HepG2 (cell line): Measurements from ENCODE around the gene GRAMD2A. TPM values are rescaled to one million over a fixed set of nuclear protein-coding genes. Genes with fewer than 3 reads are reported as not detected.

Experiments used
- ATAC-seq: fragments of 200-7000 bp; cut with Tn5 transposase; 3 replicates; pipeline ENCODE4 v1.9.1; 2020; ENCODE audit warnings: mild to moderate bottlenecking, moderate library complexity
- BruUV-seq: library from RNA; stranded (reverse); fragments of 400-500 nt; replicated peaks from 2 replicates; lab custom pipeline; 2021; lab: Mats Ljungman, UMichigan
- CTCF ChIA-PET: fragments of 300-600 bp; formaldehyde crosslinking; extraction: SDS; loops from one replicate; lab custom pipeline; 2021; ENCODE audit warnings: low total read pairs, inconsistent platforms, low intra/inter-chr PET ratio; lab: Yijun Ruan, JAX
- POLR2A ChIA-PET: fragments of 350-600 bp; sonication (Branson Sonifier 250); formaldehyde crosslinking; loops from one replicate; lab custom pipeline; 2020; ENCODE audit warnings: antibody characterized with exemption, inconsistent platforms; lab: Yijun Ruan, JAX
- DNase-seq: peaks from one replicate; pipeline ENCODE4 v3.0.0-alpha.2; 2015; ENCODE audit warnings: low spot score
- FAIRE-seq: peaks from 3 replicates; lab custom pipeline; 2011; peaks lifted over from hg19 to GRCh38; lab: Jason Lieb, UNC
- H2AFZ ChIP-seq: one replicate; pipeline ENCODE4 v1.6.1; 2011; ENCODE audit warnings: low read length, inconsistent platforms
- H3K27ac ChIP-seq: fragments of 300-600 bp; 3 replicates; pipeline ENCODE4 v1.8.0; 2011; ENCODE audit warnings: mixed run types, mild to moderate bottlenecking, mixed read lengths, low read length, inconsistent platforms; ENCODE audit not compliant: insufficient read depth; ENCODE audit errors: extremely low read length
- H3K27me3 ChIP-seq, 2 experiments: fragments of 200-600 bp in 1 of 2; 2 replicates in 1 of 2; 3 replicates in 1 of 2; pipeline versions ENCODE4 v1.6.0 to v1.8.0; 2011; ENCODE audit warnings: low read length in 2 of 2, mild to moderate bottlenecking in 2 of 2, moderate library complexity in 2 of 2, inconsistent platforms in 1 of 2; ENCODE audit not compliant: insufficient read depth in 2 of 2, control insufficient read depth in 1 of 2
- H3K36me3 ChIP-seq, 2 experiments: fragments of 200-600 bp in 1 of 2; replicated peaks in 1 of 2; 2 replicates in 1 of 2; 3 replicates in 1 of 2; pipeline versions ENCODE4 v1.5.1 to v1.8.0; 2011; ENCODE audit warnings: low read length in 2 of 2, inconsistent platforms in 1 of 2; ENCODE audit not compliant: insufficient read depth in 2 of 2, control insufficient read depth in 1 of 2
- H3K4me1 ChIP-seq: 2 replicates; pipeline ENCODE4 v1.5.1; 2012; ENCODE audit warnings: low read length, inconsistent platforms; ENCODE audit not compliant: insufficient read depth
- H3K4me2 ChIP-seq: 2 replicates; pipeline ENCODE4 v1.6.0; 2011; ENCODE audit warnings: low read depth, low read length, inconsistent platforms
- H3K4me3 ChIP-seq, 3 experiments: fragments of 200-600 bp in 1 of 3; sonication (generic), shearing (Covaris generic) in 1 of 3; replicated peaks in 1 of 3; 2 replicates each; pipeline ENCODE4 v1.5.1; 2011 to 2016; ENCODE audit warnings: low read length in 3 of 3, inconsistent platforms in 2 of 3, low read depth in 2 of 3, mild to moderate bottlenecking in 2 of 3, control low read depth in 1 of 3, mixed read lengths in 1 of 3; ENCODE audit not compliant: insufficient read depth in 1 of 3
- H3K79me2 ChIP-seq: one replicate; pipeline ENCODE4 v1.6.1; 2011; ENCODE audit warnings: low read length, inconsistent platforms; ENCODE audit not compliant: insufficient read depth
- H3K9ac ChIP-seq: 2 replicates; pipeline ENCODE4 v1.6.0; 2011; ENCODE audit warnings: mild to moderate bottlenecking, low read depth, low read length, inconsistent platforms; ENCODE audit not compliant: insufficient read depth
- H3K9me3 ChIP-seq: 2 replicates; pipeline ENCODE4 v1.5.1; 2012; ENCODE audit warnings: mild to moderate bottlenecking, low read length
- H4K20me1 ChIP-seq: 2 replicates; pipeline ENCODE4 v1.6.0; 2011; ENCODE audit warnings: inconsistent platforms, mild to moderate bottlenecking, low read length, moderate library complexity; ENCODE audit not compliant: insufficient read depth
- DR1 ChIP-seq: sonication (generic); formaldehyde crosslinking; IDR thresholded peaks from 2 replicates; pipeline ENCODE4 v1.8.0; 2021; ENCODE audit warnings: mild to moderate bottlenecking, missing genetic modification reagents, inconsistent platforms
- FIP1L1 ChIP-seq: fragments of 200-400 bp; formaldehyde crosslinking; IDR thresholded peaks from 2 replicates; pipeline ENCODE4 v1.6.1; 2018; ENCODE audit warnings: low read depth, mild to moderate bottlenecking, low read length, moderate library complexity, borderline replicate concordance; ENCODE audit not compliant: insufficient read depth
- FOXK1 ChIP-seq: sonication (generic); formaldehyde crosslinking; IDR thresholded peaks from 2 replicates; pipeline ENCODE4 v1.4.0; 2020; ENCODE audit warnings: low read depth, missing genetic modification reagents, borderline replicate concordance
- FOXM1 ChIP-seq: sonication (generic); formaldehyde crosslinking; IDR thresholded peaks from 2 replicates; pipeline ENCODE4 v1.5.0; 2020; ENCODE audit warnings: missing genetic modification reagents
- MBNL3 ChIP-seq: fragments of 250-450 bp; sonication (Bioruptor Pico); conservative IDR thresholded peaks from 2 replicates; pipeline ENCODE4 v1.8.0; 2022; ENCODE audit warnings: mild to moderate bottlenecking, inconsistent platforms
- NR2C2 ChIP-seq: sonication (generic); formaldehyde crosslinking; IDR thresholded peaks from 2 replicates; pipeline ENCODE4 v1.4.0; 2020; ENCODE audit warnings: missing genetic modification reagents, mild to moderate bottlenecking, moderate library complexity, borderline replicate concordance
- RAD21 ChIP-seq: fragments of 450-650 bp; formaldehyde crosslinking; IDR thresholded peaks from 2 replicates; pipeline ENCODE4 v1.5.0; 2020; ENCODE audit warnings: mild to moderate bottlenecking
- SMAD1 ChIP-seq: sonication (generic); formaldehyde crosslinking; IDR thresholded peaks from 2 replicates; pipeline ENCODE4 v1.4.0; 2020; ENCODE audit warnings: missing genetic modification reagents, low read depth, mild to moderate bottlenecking, borderline replicate concordance
- SMYD3 ChIP-seq: sonication (generic); formaldehyde crosslinking; IDR thresholded peaks from 2 replicates; pipeline ENCODE4 v1.8.1; 2023; ENCODE audit warnings: mild to moderate bottlenecking, missing genetic modification reagents
- SPEN ChIP-seq: sonication (generic); formaldehyde crosslinking; IDR thresholded peaks from 2 replicates; pipeline ENCODE4 v1.5.1; 2020; ENCODE audit warnings: low read depth, mild to moderate bottlenecking, missing genetic modification reagents
- TBL1XR1 ChIP-seq: fragments of 150-350 bp; IDR thresholded peaks from 2 replicates; pipeline ENCODE4 v1.6.1; 2014; ENCODE audit warnings: borderline replicate concordance, low read length; ENCODE audit not compliant: partially characterized antibody
- TRIM24 ChIP-seq: sonication (generic); formaldehyde crosslinking; IDR thresholded peaks from 2 replicates; pipeline ENCODE4 v1.8.0; 2022; ENCODE audit warnings: mild to moderate bottlenecking, missing genetic modification reagents
- TSC22D2 ChIP-seq: sonication (generic); formaldehyde crosslinking; IDR thresholded peaks from 2 replicates; pipeline ENCODE4 v1.5.1; 2020; ENCODE audit warnings: missing genetic modification reagents, mild to moderate bottlenecking, borderline replicate concordance
- ZBTB49 ChIP-seq: sonication (generic); formaldehyde crosslinking; IDR thresholded peaks from 2 replicates; pipeline ENCODE4 v1.4.0; 2020; ENCODE audit warnings: missing genetic modification reagents, borderline replicate concordance
- ZFP1 ChIP-seq: IDR thresholded peaks from 2 replicates; pipeline ENCODE4 v1.6.1; 2016
- ZFP62 ChIP-seq: sonication (generic); formaldehyde crosslinking; IDR thresholded peaks from 2 replicates; pipeline ENCODE4 v1.4.0; 2020; ENCODE audit warnings: missing genetic modification reagents
- ZNF230 ChIP-seq: sonication (generic); formaldehyde crosslinking; IDR thresholded peaks from 2 replicates; pipeline ENCODE4 v1.4.0; 2020; ENCODE audit warnings: mild to moderate bottlenecking, missing genetic modification reagents
- ZNF496 ChIP-seq: sonication (generic); formaldehyde crosslinking; IDR thresholded peaks from 2 replicates; pipeline ENCODE4 v1.8.1; 2023; ENCODE audit warnings: mild to moderate bottlenecking, moderate library complexity, missing genetic modification reagents; ENCODE audit not compliant: insufficient replicate concordance
- WGBS: methylation state at CpG from one replicate; pipeline ENCODE4 v1.1.6; 2017; ENCODE audit warnings: low lambda C conversion rate; 5-methylcytosine and 5-hydroxymethylcytosine counted together
- in situ Hi-C: cut with HindIII; loops from 2 replicates; pipeline ENCODE4 v1.10.0; 2017; ENCODE audit warnings: low pct_unique_long_range_greater_than_20kb; ENCODE audit not compliant: extremely low pct_ligation_motif_present
- intact Hi-C: fragments of 100-400 bp; cut with micrococcal nuclease; formaldehyde crosslinking; loops from one replicate; pipeline ENCODE4 v1.10.0; 2022; ENCODE audit not compliant: unreplicated experiment
- polyA plus RNA-seq, 8 experiments: library from polyadenylated mRNA; depleted of rRNA in 3 of 8; stranded (reverse) in 7 of 8; unstranded in 1 of 8; fragments of >200 nt; fragmentation: Illumina TruSeq in 4 of 8; extraction: Trizol in 4 of 8; gene quantifications; 2 replicates each; pipeline versions ENCODE4 v1.2.1 to v1.2.3, GENCODE V29; 2011 to 2016; ENCODE audit warnings: low read depth in 4 of 8, missing spikeins in 1 of 8, mixed read lengths in 1 of 8; ENCODE audit not compliant: insufficient read depth in 1 of 8
- total RNA-seq, 5 experiments: library from RNA; depleted of rRNA; stranded (reverse); fragments of >200 nt; fragmentation: Illumina TruSeq; extraction: Trizol; gene quantifications; 2 replicates each; pipeline ENCODE4 v1.2.3, GENCODE V29; 2016; ENCODE audit warnings: low read depth in 1 of 5
- TF ChIP-seq, protein P1 (sequence below): fragments of 450-650 bp; IDR thresholded peaks from 2 replicates; pipeline ENCODE4 v1.6.1; 2016
- TF ChIP-seq, protein P2 (sequence below): sonication (generic); formaldehyde crosslinking; IDR thresholded peaks from 2 replicates; pipeline ENCODE4 v1.4.0; 2020; ENCODE audit warnings: missing genetic modification reagents

The GRAMD2A gene
- total and polyA plus RNA-seq, 2 of the 13 experiments (the other 11 are each of a cell fraction or from before 2014, with no cell fraction given): 0.04 TPM; not detected in 1

DNA sequence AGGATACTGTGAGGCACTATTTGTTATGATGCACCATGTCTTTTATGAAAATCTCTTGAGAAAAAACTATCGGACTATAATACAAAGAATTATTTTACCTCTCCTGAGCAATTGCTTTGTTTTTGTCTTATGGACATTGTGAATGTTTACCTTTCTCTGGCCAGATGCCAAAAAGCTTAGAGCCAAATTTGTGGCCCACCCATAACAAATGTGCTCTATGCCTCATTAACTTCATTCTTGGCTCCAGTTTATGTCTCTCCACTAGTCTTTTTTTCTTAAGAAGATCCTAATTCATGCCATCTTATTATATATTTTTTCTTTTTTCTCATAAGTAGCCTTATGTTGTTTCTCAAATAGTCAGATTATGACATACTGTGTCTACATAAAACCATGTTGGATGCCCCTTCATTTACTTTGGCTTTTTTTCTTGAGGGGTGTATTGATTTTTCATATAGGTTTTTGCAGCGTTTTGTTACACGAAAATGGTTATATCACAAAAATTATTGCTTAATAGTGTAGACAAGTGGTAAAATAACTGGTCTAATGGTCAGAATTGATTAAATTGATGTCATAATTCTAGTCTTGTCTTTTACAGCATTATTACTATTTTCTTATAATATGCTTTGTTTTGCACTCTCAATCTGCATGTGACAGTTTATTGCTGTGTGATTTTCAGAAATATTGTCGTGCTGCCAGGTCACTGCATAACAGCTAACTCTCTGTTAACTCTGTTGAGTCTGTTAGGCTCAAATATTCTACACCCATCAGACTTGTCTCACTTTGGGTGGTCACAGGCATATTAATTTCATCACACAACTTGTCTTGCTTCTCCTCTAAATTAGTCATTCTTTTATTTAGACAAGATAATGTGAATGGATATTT is 61.2 kb downstream of the GRAMD2A start:
- no peak for DNase-seq
- Histone ChIP-seq H3K4me3 (no peak overlapping the region), H3K9me3 (no peaks in the 10 kb centered on the region), H4K20me1 (no peaks in the 10 kb centered on the region), H3K4me2 (no peak overlapping the region), H3K79me2 (no peaks in the 10 kb centered on the region), H3K9ac (no peak overlapping the region), H3K27me3 (no peaks in the 10 kb centered on the region)
- no peak for ATAC-seq
- intact Hi-C loops: no loop called here
- TF ChIP-seq, protein P1, sequence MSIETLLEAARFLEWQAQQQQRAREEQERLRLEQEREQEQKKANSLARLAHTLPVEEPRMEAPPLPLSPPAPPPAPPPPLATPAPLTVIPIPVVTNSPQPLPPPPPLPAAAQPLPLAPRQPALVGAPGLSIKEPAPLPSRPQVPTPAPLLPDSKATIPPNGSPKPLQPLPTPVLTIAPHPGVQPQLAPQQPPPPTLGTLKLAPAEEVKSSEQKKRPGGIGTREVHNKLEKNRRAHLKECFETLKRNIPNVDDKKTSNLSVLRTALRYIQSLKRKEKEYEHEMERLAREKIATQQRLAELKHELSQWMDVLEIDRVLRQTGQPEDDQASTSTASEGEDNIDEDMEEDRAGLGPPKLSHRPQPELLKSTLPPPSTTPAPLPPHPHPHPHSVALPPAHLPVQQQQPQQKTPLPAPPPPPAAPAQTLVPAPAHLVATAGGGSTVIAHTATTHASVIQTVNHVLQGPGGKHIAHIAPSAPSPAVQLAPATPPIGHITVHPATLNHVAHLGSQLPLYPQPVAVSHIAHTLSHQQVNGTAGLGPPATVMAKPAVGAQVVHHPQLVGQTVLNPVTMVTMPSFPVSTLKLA: no peak
- no peak for TF ChIP-seq SMAD1
- no peak for TF ChIP-seq FIP1L1
- no peak for TF ChIP-seq FOXM1
- no peak for TF ChIP-seq ZFP62 (CRISPR knock-in tag)
- TF ChIP-seq MBNL3: no peak
- TF ChIP-seq, protein P2, sequence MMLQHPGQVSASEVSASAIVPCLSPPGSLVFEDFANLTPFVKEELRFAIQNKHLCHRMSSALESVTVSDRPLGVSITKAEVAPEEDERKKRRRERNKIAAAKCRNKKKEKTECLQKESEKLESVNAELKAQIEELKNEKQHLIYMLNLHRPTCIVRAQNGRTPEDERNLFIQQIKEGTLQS: no peak
- no peak for TF ChIP-seq SMYD3 (CRISPR knock-in tag)
- TF ChIP-seq DR1 (CRISPR knock-in tag): no peak
- TF ChIP-seq RAD21 (CRISPR knock-in tag): no peak
- TF ChIP-seq NR2C2: no peak
- TF ChIP-seq ZBTB49 (CRISPR knock-in tag): no peak
- TF ChIP-seq ZNF230 (CRISPR knock-in tag): no peak
- TF ChIP-seq SPEN: no peak
- TF ChIP-seq TBL1XR1: no peak
- no peak for TF ChIP-seq FOXK1 (CRISPR knock-in tag)
- TF ChIP-seq TRIM24 (CRISPR knock-in tag): no peak
- TF ChIP-seq ZNF496 (CRISPR knock-in tag): no peak
- no peak for TF ChIP-seq TSC22D2 (CRISPR knock-in tag)
- TF ChIP-seq ZFP1 (CRISPR knock-in tag): no peak
- TF ChIP-seq, all 625 proteins: peak for 0
- FAIRE-seq: no peak
- BruUV-seq: no TSS peak
- ChIA-PET POLR2A (no interaction called here), CTCF (no interaction called here)
- H3K27ac ChIP-seq: no peak overlapping the region
- no peaks in the 10 kb centered on the region for H3K36me3 ChIP-seq
- H2AFZ ChIP-seq: no peak overlapping the region
- whole genome bisulfite sequencing: 66% methylated on average over 4 of the region's 4 CpGs
- in situ Hi-C loops: no loop called here
- H3K4me1 ChIP-seq: peaks cover 8% of the 10 kb centered on the region
